Measurements from ENCODE around the gene FH. TPM values are rescaled to one million over a fixed set of nuclear protein-coding genes. Genes with fewer than 3 reads are reported as not detected.

Gene FH
- total and polyA plus RNA-seq, 12 donors, result 42.5 to 152 (median 97.9) TPM

- WGBS, 4 donors, result 69 to 78% (median 73%) methylated on average over 2 of the region's 2 CpGs
- Histone ChIP-seq H3K4me3 (no peak overlapping the region), H3K9me3 (replicated peaks in 1 of 3) (no peaks in the 10 kb centered on the region), H3K4me1 (replicated peaks in 1 of 2) (no peaks in the 10 kb centered on the region), H3K27me3 (no peaks in the 10 kb centered on the region), H3K36me3 (replicated peaks in 1 of 2) (no peaks in the 10 kb centered on the region), H3K27ac (no peak overlapping the region)
- DNase-seq, result no peak
- intact Hi-C loops (cut with DNase I), result loop anchor here (10.0 kb wide), 2 partner anchors 88 to 298 kb away; no protein-coding TSS in a partner anchor
- TF ChIP-seq CTCF (IDR thresholded peaks at IDR 0.05), result no peak
- TF ChIP-seq POLR2A (IDR thresholded peaks at IDR 0.05), result no peak
Observed at GRCh38 chr1:241536969-241537368, 17.4 kb upstream of the FH start.

- H3K9me3 ChIP-seq (replicated peaks in 1 of 3), result no peaks in the 10 kb centered on the region
- H3K36me3 ChIP-seq (replicated peaks in 1 of 2), result no peaks in the 10 kb centered on the region
- H3K27ac ChIP-seq, result no peak overlapping the region
- TF ChIP-seq CTCF (IDR thresholded peaks at IDR 0.05), result no peak
- no peak for TF ChIP-seq POLR2A (IDR thresholded peaks at IDR 0.05)
- DNase-seq, result no peak
- H3K27me3 ChIP-seq, result no peaks in the 10 kb centered on the region
- no peaks in the 10 kb centered on the region for H3K4me1 ChIP-seq (replicated peaks in 1 of 2)
- WGBS, 4 donors, result 68 to 86% (median 81%) methylated on average over 1 of the region's 1 CpG
- H3K4me3 ChIP-seq, result no peak overlapping the region
- intact Hi-C loops (cut with DNase I), result loop anchor here (10.0 kb wide), 2 partner anchors 88 to 298 kb away; no protein-coding TSS in a partner anchor
Observed at GRCh38 chr1:241536304-241536703, 16.7 kb upstream of the FH start.

GRCh38 chr1:241533326-241534115 lies 14.0 kb upstream of the FH start:
- no peaks in the 10 kb centered on the region for H3K27me3 ChIP-seq
- intact Hi-C loops (cut with DNase I), result loop anchor here (10.0 kb wide), 2 partner anchors 91 to 301 kb away; no protein-coding TSS in a partner anchor
- WGBS, 4 donors, result 66 to 73% (median 71%) methylated on average over 5 of the region's 5 CpGs
- no peaks in the 10 kb centered on the region for H3K36me3 ChIP-seq (replicated peaks in 1 of 2)
- TF ChIP-seq CTCF (IDR thresholded peaks at IDR 0.05), result no peak
- H3K27ac ChIP-seq, result peak overlapping the region in 2 of 5 donors; percentile 35 to 51
- DNase-seq, result peak in 1 of 7 donors; percentile 14
- no peaks in the 10 kb centered on the region for H3K9me3 ChIP-seq (replicated peaks in 1 of 3)
- peaks cover 0 to 4% of the 10 kb centered on the region in 2 donors for H3K4me1 ChIP-seq (replicated peaks in 1 of 2)
- no peak overlapping the region for H3K4me3 ChIP-seq

- H3K27ac ChIP-seq, result peak overlapping the region in 2 of 5 donors; percentile 35 to 51
- H3K4me3 ChIP-seq, result peak overlapping the region in 1 of 4 donors; percentile 55
- no peaks in the 10 kb centered on the region for H3K27me3 ChIP-seq
- TF ChIP-seq POLR2A (IDR thresholded peaks at IDR 0.05) (no peak), CTCF (IDR thresholded peaks at IDR 0.05) (no peak)
- intact Hi-C loops (cut with DNase I), result loop anchor here (10.0 kb wide), 2 partner anchors 92 to 302 kb away; no protein-coding TSS in a partner anchor
- no peaks in the 10 kb centered on the region for H3K36me3 ChIP-seq (replicated peaks in 1 of 2)
- H3K4me1 ChIP-seq (replicated peaks in 1 of 2), result peaks cover 0 to 4% of the 10 kb centered on the region in 2 donors
- no peak for DNase-seq
- no peaks in the 10 kb centered on the region for H3K9me3 ChIP-seq (replicated peaks in 1 of 3)
- 71 to 81% (median 78%) methylated on average over 7 of the region's 7 CpGs for WGBS, 4 donors
Observed at GRCh38 chr1:241532864-241533263, 13.3 kb upstream of the FH start.

All from adrenal gland (tissue), 12 donors.